HepG2 (cell line): ENCODE measurements around the gene PRRC2A. TPM values are rescaled to one million over a fixed set of nuclear protein-coding genes. Genes with fewer than 3 reads are reported as not detected.
A peak's percentile ranks its signal among the peaks of the same experiment; 100 is the strongest.

Experiments
- ATAC-seq: fragments of 200-7000 bp; cut with Tn5 transposase; 3 replicates; pipeline ENCODE4 v1.9.1; 2020; ENCODE audit warnings: mild to moderate bottlenecking, moderate library complexity
- BruUV-seq: library from RNA; stranded (reverse); fragments of 400-500 nt; replicated peaks from 2 replicates; lab custom pipeline; 2021; lab: Mats Ljungman, UMichigan
- CTCF ChIA-PET: fragments of 300-600 bp; formaldehyde crosslinking; extraction: SDS; loops from one replicate; lab custom pipeline; 2021; ENCODE audit warnings: low total read pairs, inconsistent platforms, low intra/inter-chr PET ratio; lab: Yijun Ruan, JAX
- POLR2A ChIA-PET: fragments of 350-600 bp; sonication (Branson Sonifier 250); formaldehyde crosslinking; loops from one replicate; lab custom pipeline; 2020; ENCODE audit warnings: antibody characterized with exemption, inconsistent platforms; lab: Yijun Ruan, JAX
- DNase-seq: peaks from one replicate; pipeline ENCODE4 v3.0.0-alpha.2; 2015; ENCODE audit warnings: low spot score
- FAIRE-seq: peaks from 3 replicates; lab custom pipeline; 2011; peaks lifted over from hg19 to GRCh38; lab: Jason Lieb, UNC
- H2AFZ ChIP-seq: one replicate; pipeline ENCODE4 v1.6.1; 2011; ENCODE audit warnings: low read length, inconsistent platforms
- H3K27ac ChIP-seq: fragments of 300-600 bp; 3 replicates; pipeline ENCODE4 v1.8.0; 2011; ENCODE audit warnings: mixed run types, mild to moderate bottlenecking, mixed read lengths, low read length, inconsistent platforms; ENCODE audit not compliant: insufficient read depth; ENCODE audit errors: extremely low read length
- H3K27me3 ChIP-seq, 2 experiments: fragments of 200-600 bp in 1 of 2; 2 replicates in 1 of 2; 3 replicates in 1 of 2; pipeline versions ENCODE4 v1.6.0 to v1.8.0; 2011; ENCODE audit warnings: low read length in 2 of 2, mild to moderate bottlenecking in 2 of 2, moderate library complexity in 2 of 2, inconsistent platforms in 1 of 2; ENCODE audit not compliant: insufficient read depth in 2 of 2, control insufficient read depth in 1 of 2
- H3K36me3 ChIP-seq, 2 experiments: fragments of 200-600 bp in 1 of 2; replicated peaks in 1 of 2; 2 replicates in 1 of 2; 3 replicates in 1 of 2; pipeline versions ENCODE4 v1.5.1 to v1.8.0; 2011; ENCODE audit warnings: low read length in 2 of 2, inconsistent platforms in 1 of 2; ENCODE audit not compliant: insufficient read depth in 2 of 2, control insufficient read depth in 1 of 2
- H3K4me1 ChIP-seq: 2 replicates; pipeline ENCODE4 v1.5.1; 2012; ENCODE audit warnings: low read length, inconsistent platforms; ENCODE audit not compliant: insufficient read depth
- H3K4me2 ChIP-seq: 2 replicates; pipeline ENCODE4 v1.6.0; 2011; ENCODE audit warnings: low read depth, low read length, inconsistent platforms
- H3K4me3 ChIP-seq, 3 experiments: fragments of 200-600 bp in 1 of 3; sonication (generic), shearing (Covaris generic) in 1 of 3; replicated peaks in 1 of 3; 2 replicates each; pipeline ENCODE4 v1.5.1; 2011 to 2016; ENCODE audit warnings: low read length in 3 of 3, inconsistent platforms in 2 of 3, low read depth in 2 of 3, mild to moderate bottlenecking in 2 of 3, control low read depth in 1 of 3, mixed read lengths in 1 of 3; ENCODE audit not compliant: insufficient read depth in 1 of 3
- H3K79me2 ChIP-seq: one replicate; pipeline ENCODE4 v1.6.1; 2011; ENCODE audit warnings: low read length, inconsistent platforms; ENCODE audit not compliant: insufficient read depth
- H3K9ac ChIP-seq: 2 replicates; pipeline ENCODE4 v1.6.0; 2011; ENCODE audit warnings: mild to moderate bottlenecking, low read depth, low read length, inconsistent platforms; ENCODE audit not compliant: insufficient read depth
- H3K9me3 ChIP-seq: 2 replicates; pipeline ENCODE4 v1.5.1; 2012; ENCODE audit warnings: mild to moderate bottlenecking, low read length
- H4K20me1 ChIP-seq: 2 replicates; pipeline ENCODE4 v1.6.0; 2011; ENCODE audit warnings: inconsistent platforms, mild to moderate bottlenecking, low read length, moderate library complexity; ENCODE audit not compliant: insufficient read depth
- EP300 ChIP-seq, 3 experiments: sonication (generic) in 1 of 3; formaldehyde crosslinking in 1 of 3; IDR thresholded peaks; 2 replicates each; pipeline versions ENCODE4 v1.5.1 to v1.6.1; 2011 to 2020; ENCODE audit warnings: low read depth in 2 of 3, low read length in 2 of 3, borderline replicate concordance in 1 of 3, improper control_type of control experiment in 1 of 3, mild to moderate bottlenecking in 1 of 3, missing genetic modification reagents in 1 of 3, moderate library complexity in 1 of 3
- SNAPC4 ChIP-seq: sonication (generic); formaldehyde crosslinking; IDR thresholded peaks from 2 replicates; pipeline ENCODE4 v1.4.0; 2020; ENCODE audit warnings: mild to moderate bottlenecking, missing genetic modification reagents
- TEAD3 ChIP-seq: optimal IDR thresholded peaks from 2 replicates; pipeline ENCODE3; 2016; ENCODE audit warnings: borderline replicate concordance
- ZC3H13 ChIP-seq: sonication (generic); formaldehyde crosslinking; IDR thresholded peaks from 2 replicates; pipeline ENCODE4 v1.8.1; 2023; ENCODE audit warnings: mild to moderate bottlenecking, missing genetic modification reagents, moderate library complexity
- ZNF362 ChIP-seq: sonication (generic); formaldehyde crosslinking; IDR thresholded peaks from 2 replicates; pipeline ENCODE4 v1.4.0; 2020; ENCODE audit warnings: missing genetic modification reagents, mild to moderate bottlenecking, borderline replicate concordance
- ZNF563 ChIP-seq: sonication (generic); formaldehyde crosslinking; IDR thresholded peaks from 2 replicates; pipeline ENCODE4 v1.8.0; 2022; ENCODE audit warnings: mild to moderate bottlenecking, moderate library complexity, missing genetic modification reagents
- ZNF891 ChIP-seq: sonication (generic); formaldehyde crosslinking; IDR thresholded peaks from 2 replicates; pipeline ENCODE4 v1.5.0; 2020; ENCODE audit warnings: mild to moderate bottlenecking, missing genetic modification reagents
- WGBS: methylation state at CpG from one replicate; pipeline ENCODE4 v1.1.6; 2017; ENCODE audit warnings: low lambda C conversion rate; 5-methylcytosine and 5-hydroxymethylcytosine counted together
- in situ Hi-C: cut with HindIII; loops from 2 replicates; pipeline ENCODE4 v1.10.0; 2017; ENCODE audit warnings: low pct_unique_long_range_greater_than_20kb; ENCODE audit not compliant: extremely low pct_ligation_motif_present
- intact Hi-C: fragments of 100-400 bp; cut with micrococcal nuclease; formaldehyde crosslinking; loops from one replicate; pipeline ENCODE4 v1.10.0; 2022; ENCODE audit not compliant: unreplicated experiment
- polyA plus RNA-seq, 8 experiments: library from polyadenylated mRNA; depleted of rRNA in 3 of 8; stranded (reverse) in 7 of 8; unstranded in 1 of 8; fragments of >200 nt; fragmentation: Illumina TruSeq in 4 of 8; extraction: Trizol in 4 of 8; gene quantifications; 2 replicates each; pipeline versions ENCODE4 v1.2.1 to v1.2.3, GENCODE V29; 2011 to 2016; ENCODE audit warnings: low read depth in 4 of 8, missing spikeins in 1 of 8, mixed read lengths in 1 of 8; ENCODE audit not compliant: insufficient read depth in 1 of 8
- total RNA-seq, 5 experiments: library from RNA; depleted of rRNA; stranded (reverse); fragments of >200 nt; fragmentation: Illumina TruSeq; extraction: Trizol; gene quantifications; 2 replicates each; pipeline ENCODE4 v1.2.3, GENCODE V29; 2016; ENCODE audit warnings: low read depth in 1 of 5

The PRRC2A gene
- total and polyA plus RNA-seq, 2 of the 13 experiments (the other 11 are each of a cell fraction or from before 2014, with no cell fraction given), result 38.9 to 47.4 TPM

GRCh38 chr6:31619805-31620585 lies 520 bp upstream of the PRRC2A start:
- 1% methylated on average over 50 of the region's 50 CpGs for WGBS
- CTCF ChIA-PET, result no interaction called here
- Histone ChIP-seq H4K20me1 (peaks cover 8% of the 10 kb centered on the region; the same call in 1 of the 2 replicates), H3K4me2 (peak overlapping the region; percentile 94), H3K27ac (peak overlapping the region; percentile 98), H3K9ac (peak overlapping the region; percentile 93), H3K36me3 (peaks cover 16 to 25% of the 10 kb centered on the region in 2 experiments), H2AFZ (no peak overlapping the region), H3K79me2 (peaks cover 37% of the 10 kb centered on the region), H3K4me1 (peaks cover 36% of the 10 kb centered on the region), H3K4me3 (peak overlapping the region; percentile 63 to 92 (median 75)), H3K9me3 (no peaks in the 10 kb centered on the region), H3K27me3 (no peaks in the 10 kb centered on the region; a peak in 1 of 5 replicates)
- peak; percentile 90 for ATAC-seq
- peak; percentile 80 for FAIRE-seq
- intact Hi-C loops (loop anchor here (1.0 to 5.0 kb wide), 2 partner anchors 32 to 47 kb away; partner anchors contain the start of genes BAG6, CSNK2B and LY6G5B), in situ Hi-C loops (no loop called here)
- peak; percentile 99 for DNase-seq
- POLR2A ChIA-PET, result interaction anchor here (0.6 to 4.8 kb wide), 13 partner anchors 9 to 339 kb away, joined by 3 to 78 read pairs (median 4); partner anchors contain the start of genes ABHD16A, APOM, BAG6 and CSNK2B
- TSS peak; percentile 99 for BruUV-seq
- peak; percentile 99 for TF ChIP-seq SNAPC4 (CRISPR knock-in tag)
- TF ChIP-seq ZNF563 (CRISPR knock-in tag), result no peak; the same call in 1 of the 2 replicates
- TF ChIP-seq EP300 (IDR thresholded peaks at IDR 0.05; ENCODE audit: low read depth in 2 of 2, low read length in 2 of 2), result no peak; a peak in 1 of 4 replicates
- peak; percentile 57; the same call in 1 of the 2 replicates for TF ChIP-seq EP300 (CRISPR knock-in tag; IDR thresholded peaks at IDR 0.05; ENCODE audit: borderline replicate concordance)
- peak; percentile 72; the same call in 1 of the 2 replicates for TF ChIP-seq ZC3H13 (CRISPR knock-in tag)
- peak; percentile 97 for TF ChIP-seq ZNF362 (CRISPR knock-in tag)
- TF ChIP-seq ZNF891 (CRISPR knock-in tag), result peak; percentile 23; the same call in 1 of the 2 replicates
- TF ChIP-seq TEAD3 (CRISPR knock-in tag), result peak; percentile 70
